Inflammatory macrophage treated with lipopolysaccharide for 4 hours (primary cell): ENCODE data around the gene SMIM45.
A peak's percentile ranks its signal among the peaks of the same experiment; 100 is the strongest.

Experiments used
- DNase-seq: peaks from one replicate; pipeline ENCODE4 v3.0.0-alpha.2; 2020

Gene SMIM45

DNA sequence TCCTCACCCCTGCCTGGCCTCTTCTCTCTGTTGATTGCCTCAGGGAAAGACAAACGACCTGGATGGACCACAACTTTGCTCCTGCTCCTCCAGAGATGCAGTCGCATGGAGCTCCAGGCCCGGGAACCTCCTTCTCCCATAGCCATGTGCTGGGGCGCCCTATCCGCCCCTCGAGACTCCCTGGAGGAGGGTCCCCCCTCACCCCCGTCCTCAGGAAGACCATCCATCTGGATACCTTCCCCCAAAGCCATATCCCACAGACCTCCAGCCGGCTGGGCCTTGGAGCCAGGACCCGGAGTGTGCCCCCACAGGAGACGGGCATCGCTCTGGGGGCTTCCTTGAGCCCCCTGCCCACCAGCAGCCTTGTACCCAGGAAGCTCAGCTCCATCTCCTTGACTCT, 19.5 kb downstream of the SMIM45 start:
- DNase-seq: no peak

- DNase-seq: no peak
These were observed 22.8 kb downstream of the SMIM45 start for GRCh38 chr22:41974691-41975290.

- DNase-seq: no peak
These were observed 23.5 kb downstream of the SMIM45 start for GRCh38 chr22:41975299-41976069.

GRCh38 chr22:41976070-41976901, 24.3 kb downstream of the SMIM45 start:
- peak; percentile 6 for DNase-seq

- no peak for DNase-seq
These were observed 25.1 kb downstream of the SMIM45 start for GRCh38 chr22:41976961-41977566.

DNA sequence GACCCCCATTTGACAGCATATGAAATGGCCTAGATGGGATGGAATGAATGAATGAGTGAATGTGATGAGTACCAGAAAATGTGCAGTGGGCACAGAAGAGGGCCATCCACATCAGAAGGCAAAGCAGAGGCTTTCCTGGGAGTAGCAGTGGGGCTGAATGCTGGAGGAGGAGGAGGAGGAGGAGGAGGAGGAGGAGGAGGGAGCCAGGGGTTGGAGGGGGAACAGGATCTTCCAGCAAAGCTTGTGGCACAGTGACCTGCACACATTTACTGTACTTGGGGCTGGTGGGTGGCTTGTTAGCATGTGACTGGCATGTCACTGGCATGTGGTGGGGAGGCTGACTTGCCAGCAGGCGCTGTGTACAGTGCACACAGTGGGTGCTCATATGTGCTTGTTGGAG, 26.8 kb downstream of the SMIM45 start:
- DNase-seq: no peak

DNA sequence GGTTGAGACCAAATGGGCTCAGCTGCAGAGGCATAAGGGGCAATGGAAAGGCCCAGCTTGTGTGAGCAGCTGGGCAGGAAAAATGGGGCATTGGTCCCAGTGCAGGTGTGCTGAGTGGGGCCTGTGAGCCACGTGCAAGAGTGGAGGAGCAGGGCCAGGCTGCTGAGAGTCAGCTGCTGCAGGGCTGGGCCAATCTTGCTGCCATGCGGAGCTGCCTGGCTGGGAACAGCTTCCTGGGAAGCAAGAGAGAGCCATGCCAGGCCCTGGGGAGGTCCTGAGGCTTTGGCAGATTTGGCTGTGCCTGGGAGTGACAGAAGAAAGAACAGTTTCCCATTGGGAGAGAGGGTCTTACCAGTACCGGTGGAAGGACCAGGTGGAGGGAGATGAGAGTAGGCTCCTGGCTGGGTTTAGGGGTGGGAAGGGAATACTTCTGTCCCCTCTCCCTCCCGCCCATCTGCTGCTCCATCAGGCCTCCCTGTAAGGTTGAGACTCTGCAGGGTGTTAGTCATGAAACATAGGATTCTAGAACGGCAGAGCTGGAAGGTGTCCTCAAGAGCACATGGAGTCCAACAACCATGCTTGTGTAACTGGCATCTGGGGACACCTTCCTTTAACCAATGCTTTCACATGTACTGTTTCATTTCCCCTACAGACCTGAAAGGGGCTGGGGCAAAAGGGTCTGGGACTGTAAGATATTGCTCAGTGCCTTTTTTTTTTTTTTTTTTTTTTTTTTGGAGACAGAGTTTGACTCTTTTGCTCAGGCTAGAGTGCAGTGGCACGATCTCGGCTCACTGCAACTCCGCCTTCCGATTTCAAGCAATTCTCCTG, 27.7 kb downstream of the SMIM45 start:
- DNase-seq: no peak

- DNase-seq: peak; percentile 61
These were observed 30.9 kb downstream of the SMIM45 start for GRCh38 chr22:41982865-41983264.

- DNase-seq: peak; percentile 73
These were observed 31.8 kb downstream of the SMIM45 start for GRCh38 chr22:41983513-41984405.

GRCh38 chr22:41987276-41987675, 35.3 kb downstream of the SMIM45 start:
- no peak for DNase-seq

DNA sequence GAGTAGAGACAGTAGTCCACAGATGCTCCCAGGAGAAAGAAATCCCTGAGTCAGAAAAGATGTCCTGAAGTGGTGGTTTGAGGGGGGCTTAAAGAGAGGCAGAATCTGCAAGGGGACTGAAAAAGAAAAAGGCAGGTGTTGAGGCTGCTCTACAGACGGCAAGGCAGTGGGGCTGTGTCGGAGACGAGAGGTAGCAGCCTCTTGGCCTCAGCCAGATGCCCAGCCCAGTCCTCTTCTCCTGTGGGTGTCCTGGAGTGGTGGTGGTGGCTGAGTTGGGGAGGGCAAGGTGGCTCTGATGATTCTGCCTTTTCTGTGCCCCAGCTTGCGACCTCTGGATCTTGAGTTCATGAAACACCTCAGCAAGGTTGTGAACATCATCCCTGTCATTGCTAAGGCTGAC, 37.3 kb downstream of the SMIM45 start:
- DNase-seq: no peak

DNA sequence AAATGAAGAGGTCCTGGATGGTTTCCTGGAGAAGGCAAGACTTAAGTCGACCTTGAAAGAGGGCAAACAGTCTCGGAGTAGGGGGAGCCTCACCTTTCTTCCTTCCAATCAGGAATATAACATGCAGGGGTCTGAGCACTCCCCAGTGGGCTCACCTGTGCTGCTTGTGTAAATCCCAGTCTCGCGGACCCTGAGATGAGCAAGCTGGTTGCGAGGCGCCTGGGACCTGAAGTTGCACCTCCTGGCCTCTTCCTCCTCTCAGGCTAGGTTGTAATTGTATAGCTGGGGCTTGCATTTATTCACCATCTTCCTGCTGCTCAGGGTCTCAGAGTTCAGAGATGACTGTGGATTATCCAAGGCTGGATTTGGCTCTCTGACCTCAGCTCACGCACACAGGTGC, 39.2 kb downstream of the SMIM45 start:
- no peak for DNase-seq

- no peak for DNase-seq
These were observed 40.5 kb downstream of the SMIM45 start for GRCh38 chr22:41992496-41992895.

- no peak for DNase-seq
These were observed 43.3 kb downstream of the SMIM45 start for GRCh38 chr22:41995211-41995610.

- DNase-seq: no peak
These were observed 44.9 kb downstream of the SMIM45 start for GRCh38 chr22:41996826-41997225.

DNA sequence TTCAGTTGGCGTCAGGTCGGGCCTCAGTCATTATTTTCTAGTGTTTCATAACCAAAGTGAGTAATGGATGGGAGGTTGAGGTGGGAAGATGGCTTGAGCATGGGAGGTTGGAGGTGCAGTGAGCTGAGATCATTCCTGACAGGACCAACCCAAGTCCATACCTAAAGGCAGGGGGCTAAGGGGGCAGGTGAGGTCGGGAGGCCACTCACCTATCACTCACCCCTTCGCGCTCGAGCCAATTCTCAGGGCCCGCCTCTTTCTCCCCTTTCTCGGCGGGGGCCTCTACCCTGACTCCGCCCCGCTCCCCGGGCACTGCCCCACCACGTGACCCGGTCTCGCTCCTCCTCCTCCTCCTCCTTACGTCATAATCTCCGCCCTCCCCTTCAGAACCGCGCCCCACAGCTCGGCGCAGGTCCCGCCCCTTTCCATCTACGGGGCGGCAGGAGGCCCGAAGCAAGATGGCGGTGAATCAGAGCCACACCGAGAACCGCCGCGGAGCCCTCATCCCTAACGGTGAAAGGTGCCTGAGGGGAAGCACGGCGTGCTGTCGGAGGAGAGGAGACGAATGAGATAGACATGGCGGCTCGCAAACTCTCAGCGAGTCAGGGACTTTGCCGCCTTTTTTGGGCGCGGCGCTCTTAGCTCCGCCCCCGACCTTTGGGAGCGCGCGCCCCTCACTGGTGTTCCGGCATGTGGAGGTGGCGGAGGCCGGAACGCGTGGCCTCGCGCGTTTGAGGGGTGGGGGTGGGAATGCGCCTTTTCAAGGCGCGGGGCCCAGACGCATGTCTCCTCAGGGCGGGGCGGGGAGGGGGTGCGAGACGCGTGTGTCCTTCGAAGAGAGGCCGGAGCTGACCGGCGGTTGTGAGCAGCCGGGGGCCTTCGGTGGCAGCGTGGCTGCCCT, 46.7 kb downstream of the SMIM45 start, which contains the start of gene WBP2NL:
Gene WBP2NL, plus strand, starts transcription at position 428 of the 901 bp plus-strand sequence. Its CDS starts 31 bp downstream, at position 459.
- DNase-seq: peak; percentile 90

- no peak for DNase-seq
These were observed 48.5 kb downstream of the SMIM45 start for GRCh38 chr22:42000466-42000865.

GRCh38 chr22:42001121-42001520, 49.2 kb downstream of the SMIM45 start:
- DNase-seq: peak; percentile 21

- DNase-seq: no peak
These were observed 49.8 kb downstream of the SMIM45 start for GRCh38 chr22:42001706-42002105.

DNA sequence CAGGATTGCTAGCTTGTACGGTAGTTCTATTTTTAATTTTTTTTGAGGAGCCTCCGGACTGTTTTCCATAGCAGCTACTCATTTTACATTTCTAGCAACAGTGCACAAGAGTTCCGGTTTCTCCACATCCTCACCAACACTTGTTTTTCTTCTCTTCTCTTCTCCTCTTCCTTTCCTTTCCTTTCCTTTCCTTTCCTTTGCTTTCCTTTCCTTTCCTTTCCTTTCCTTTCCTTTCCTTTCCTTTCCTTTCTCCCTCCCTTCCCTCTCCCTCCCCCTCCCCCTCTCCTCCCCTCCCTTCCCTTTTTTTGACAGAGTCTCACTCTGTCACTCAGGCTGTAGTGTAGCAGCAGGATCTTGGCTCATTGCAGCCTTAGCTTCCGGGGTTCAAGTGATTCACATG, 56.0 kb downstream of the SMIM45 start:
- no peak for DNase-seq
